ENCODE results near the gene UBE2L5.
A peak's percentile ranks its signal among the peaks of the same experiment; 100 is the strongest.
"Not testable (repeated sequence)": the region's sequence is repeated elsewhere in the genome, so short reads cannot be mapped to it uniquely, and the experiment has no call there.

Gene UBE2L5

GRCh38 chr13:30429235-30429634 is 6.9 kb downstream of the UBE2L5 start:
- no peaks in the 10 kb centered on the region for H3K27me3 ChIP-seq (ENCODE audit: control insufficient read depth, insufficient read depth, low read length)

GRCh38 chr13:30429721-30430694 is 7.7 kb downstream of the UBE2L5 start:
- no peaks in the 10 kb centered on the region for H3K36me3 ChIP-seq (ENCODE audit: insufficient read depth, low read length)
- no peaks in the 10 kb centered on the region for H3K9me3 ChIP-seq (replicated peaks; ENCODE audit: low read length)
- no peaks in the 10 kb centered on the region for H3K27me3 ChIP-seq (ENCODE audit: control insufficient read depth, insufficient read depth, low read length)
- peak overlapping the region; percentile 23 for H3K9ac ChIP-seq (ENCODE audit: low read depth, low read length)
- H3K4me3 ChIP-seq (ENCODE audit: low read length), result peak overlapping the region; percentile 48
- peak overlapping the region; percentile 68 for H3K4me2 ChIP-seq (ENCODE audit: low read length)
- peaks cover 36% of the 10 kb centered on the region for H3K4me1 ChIP-seq (ENCODE audit: control insufficient read depth, insufficient read depth, low read length)

More at GRCh38 chr13:30429235-30429634, 6.9 kb downstream of the UBE2L5 start:
- Histone ChIP-seq H3K9ac (ENCODE audit: low read depth, low read length) (no peak overlapping the region), H3K9me3 (replicated peaks; ENCODE audit: low read length) (no peaks in the 10 kb centered on the region), H3K36me3 (ENCODE audit: insufficient read depth, low read length) (no peaks in the 10 kb centered on the region), H3K4me1 (ENCODE audit: control insufficient read depth, insufficient read depth, low read length) (peaks cover 36% of the 10 kb centered on the region), H3K4me2 (ENCODE audit: low read length) (no peak overlapping the region), H3K4me3 (ENCODE audit: low read length) (no peak overlapping the region)

- H3K4me1 ChIP-seq (ENCODE audit: control insufficient read depth, insufficient read depth, low read length), result peaks cover 36% of the 10 kb centered on the region
- no peak overlapping the region for H3K9ac ChIP-seq (ENCODE audit: low read depth, low read length)
- H3K9me3 ChIP-seq (replicated peaks; ENCODE audit: low read length), result no peaks in the 10 kb centered on the region
- H3K4me3 ChIP-seq (ENCODE audit: low read length), result no peak overlapping the region
- H3K36me3 ChIP-seq (ENCODE audit: insufficient read depth, low read length), result no peaks in the 10 kb centered on the region
- no peaks in the 10 kb centered on the region for H3K27me3 ChIP-seq (ENCODE audit: control insufficient read depth, insufficient read depth, low read length)
- H3K4me2 ChIP-seq (ENCODE audit: low read length), result peak overlapping the region; percentile 20
These were observed 9.1 kb downstream of the UBE2L5 start for GRCh38 chr13:30431269-30431940.

GRCh38 chr13:30435911-30436451 is 13.7 kb downstream of the UBE2L5 start:
- H3K27me3 ChIP-seq (ENCODE audit: control insufficient read depth, insufficient read depth, low read length), result peaks cover 5% of the 10 kb centered on the region
- H3K4me2 ChIP-seq (ENCODE audit: low read length), result no peak overlapping the region
- H3K9ac ChIP-seq (ENCODE audit: low read depth, low read length), result no peak overlapping the region
- H3K4me1 ChIP-seq (ENCODE audit: control insufficient read depth, insufficient read depth, low read length), result peaks cover 9% of the 10 kb centered on the region
- H3K36me3 ChIP-seq (ENCODE audit: insufficient read depth, low read length), result no peaks in the 10 kb centered on the region
- no peak overlapping the region for H3K4me3 ChIP-seq (ENCODE audit: low read length)
- H3K9me3 ChIP-seq (replicated peaks; ENCODE audit: low read length), result no peaks in the 10 kb centered on the region

GRCh38 chr13:30437177-30437576 is 14.9 kb downstream of the UBE2L5 start:
- Histone ChIP-seq H3K4me2 (ENCODE audit: low read length) (no peak overlapping the region), H3K4me3 (ENCODE audit: low read length) (no peak overlapping the region), H3K4me1 (ENCODE audit: control insufficient read depth, insufficient read depth, low read length) (no peaks in the 10 kb centered on the region), H3K9ac (ENCODE audit: low read depth, low read length) (no peak overlapping the region), H3K36me3 (ENCODE audit: insufficient read depth, low read length) (no peaks in the 10 kb centered on the region), H3K27me3 (ENCODE audit: control insufficient read depth, insufficient read depth, low read length) (peaks cover 5% of the 10 kb centered on the region), H3K9me3 (replicated peaks; ENCODE audit: low read length) (no peaks in the 10 kb centered on the region)

GRCh38 chr13:30438286-30438685 is 16.0 kb downstream of the UBE2L5 start:
- no peaks in the 10 kb centered on the region for H3K36me3 ChIP-seq (ENCODE audit: insufficient read depth, low read length)
- H3K4me2 ChIP-seq (ENCODE audit: low read length), result no peak overlapping the region
- no peaks in the 10 kb centered on the region for H3K9me3 ChIP-seq (replicated peaks; ENCODE audit: low read length)
- H3K4me1 ChIP-seq (ENCODE audit: control insufficient read depth, insufficient read depth, low read length), result no peaks in the 10 kb centered on the region
- H3K4me3 ChIP-seq (ENCODE audit: low read length), result no peak overlapping the region
- no peak overlapping the region for H3K9ac ChIP-seq (ENCODE audit: low read depth, low read length)
- peaks cover 5% of the 10 kb centered on the region for H3K27me3 ChIP-seq (ENCODE audit: control insufficient read depth, insufficient read depth, low read length)

- peaks cover 5% of the 10 kb centered on the region for H3K27me3 ChIP-seq (ENCODE audit: control insufficient read depth, insufficient read depth, low read length)
- H3K36me3 ChIP-seq (ENCODE audit: insufficient read depth, low read length), result no peaks in the 10 kb centered on the region
- H3K4me2 ChIP-seq (ENCODE audit: low read length), result no peak overlapping the region
- no peak overlapping the region for H3K4me3 ChIP-seq (ENCODE audit: low read length)
- H3K9me3 ChIP-seq (replicated peaks; ENCODE audit: low read length), result no peaks in the 10 kb centered on the region
- no peak overlapping the region for H3K9ac ChIP-seq (ENCODE audit: low read depth, low read length)
- H3K4me1 ChIP-seq (ENCODE audit: control insufficient read depth, insufficient read depth, low read length), result peaks cover 10% of the 10 kb centered on the region
These were observed 18.8 kb downstream of the UBE2L5 start for GRCh38 chr13:30440910-30441703.

GRCh38 chr13:30442926-30443325 is 20.6 kb downstream of the UBE2L5 start:
- H3K4me3 ChIP-seq (ENCODE audit: low read length), result no peak overlapping the region
- H3K4me1 ChIP-seq (ENCODE audit: control insufficient read depth, insufficient read depth, low read length), result peaks cover 13% of the 10 kb centered on the region
- no peaks in the 10 kb centered on the region for H3K36me3 ChIP-seq (ENCODE audit: insufficient read depth, low read length)
- H3K9me3 ChIP-seq (replicated peaks; ENCODE audit: low read length), result no peaks in the 10 kb centered on the region
- H3K4me2 ChIP-seq (ENCODE audit: low read length), result no peak overlapping the region
- no peaks in the 10 kb centered on the region for H3K27me3 ChIP-seq (ENCODE audit: control insufficient read depth, insufficient read depth, low read length)
- H3K9ac ChIP-seq (ENCODE audit: low read depth, low read length), result no peak overlapping the region

GRCh38 chr13:30443491-30443890 is 21.2 kb downstream of the UBE2L5 start:
- not testable (repeated sequence) for H3K27me3 ChIP-seq (ENCODE audit: control insufficient read depth, insufficient read depth, low read length); H3K9ac ChIP-seq (ENCODE audit: low read depth, low read length); H3K36me3 ChIP-seq (ENCODE audit: insufficient read depth, low read length); H3K4me3 ChIP-seq (ENCODE audit: low read length); H3K9me3 ChIP-seq (replicated peaks; ENCODE audit: low read length); H3K4me2 ChIP-seq (ENCODE audit: low read length)
- peaks cover 13% of the 10 kb centered on the region for H3K4me1 ChIP-seq (ENCODE audit: control insufficient read depth, insufficient read depth, low read length)

GRCh38 chr13:30443957-30444404 is 21.7 kb downstream of the UBE2L5 start:
- peaks cover 13% of the 10 kb centered on the region for H3K4me1 ChIP-seq (ENCODE audit: control insufficient read depth, insufficient read depth, low read length)

GRCh38 chr13:30446126-30446500 is 23.8 kb downstream of the UBE2L5 start:
- peak overlapping the region; percentile 56 for H3K4me3 ChIP-seq (ENCODE audit: low read length)
- H3K9me3 ChIP-seq (replicated peaks; ENCODE audit: low read length), result no peaks in the 10 kb centered on the region
- H3K27me3 ChIP-seq (ENCODE audit: control insufficient read depth, insufficient read depth, low read length), result no peaks in the 10 kb centered on the region
- H3K9ac ChIP-seq (ENCODE audit: low read depth, low read length), result peak overlapping the region; percentile 29
- H3K36me3 ChIP-seq (ENCODE audit: insufficient read depth, low read length), result no peaks in the 10 kb centered on the region
- H3K4me1 ChIP-seq (ENCODE audit: control insufficient read depth, insufficient read depth, low read length), result peaks cover 13% of the 10 kb centered on the region
- H3K4me2 ChIP-seq (ENCODE audit: low read length), result peak overlapping the region; percentile 78

More at GRCh38 chr13:30443957-30444404, 21.7 kb downstream of the UBE2L5 start:
- Histone ChIP-seq H3K36me3 (ENCODE audit: insufficient read depth, low read length) (no peaks in the 10 kb centered on the region), H3K4me2 (ENCODE audit: low read length) (no peak overlapping the region), H3K9me3 (replicated peaks; ENCODE audit: low read length) (no peaks in the 10 kb centered on the region), H3K4me3 (ENCODE audit: low read length) (no peak overlapping the region), H3K9ac (ENCODE audit: low read depth, low read length) (no peak overlapping the region), H3K27me3 (ENCODE audit: control insufficient read depth, insufficient read depth, low read length) (no peaks in the 10 kb centered on the region)

Data from skeletal muscle satellite cell (primary cell).